ENCODE results near the gene APPL1. TPM values are rescaled to one million over a fixed set of nuclear protein-coding genes. Genes with fewer than 3 reads are reported as not detected.

Gene APPL1
- total RNA-seq, 3 donors from 2014 or later, result 26.3 to 47.0 (median 33.9) TPM

- no peak for DNase-seq
- ATAC-seq, result no peak
- H3K9me3 ChIP-seq, result no peaks in the 10 kb centered on the region
- no peaks in the 10 kb centered on the region for H3K36me3 ChIP-seq (ENCODE audit: low read depth)
- H3K4me1 ChIP-seq (ENCODE audit: low read depth), result no peaks in the 10 kb centered on the region
- H3K4me3 ChIP-seq, result no peak overlapping the region
- TF ChIP-seq CTCF (IDR thresholded peaks at IDR 0.05), result no peak
- intact Hi-C loops (cut with DNase I, micrococcal nuclease), result no loop called here
Observed at GRCh38 chr3:57252404-57252803, 24.9 kb downstream of the APPL1 start.

- H3K4me3 ChIP-seq, result no peak overlapping the region
- ATAC-seq (no peak), DNase-seq (no peak)
- no peaks in the 10 kb centered on the region for H3K9me3 ChIP-seq
- H3K4me1 ChIP-seq (ENCODE audit: low read depth), result no peaks in the 10 kb centered on the region
- intact Hi-C loops (cut with DNase I, micrococcal nuclease), result no loop called here
- TF ChIP-seq CTCF (IDR thresholded peaks at IDR 0.05), result no peak
- H3K36me3 ChIP-seq (ENCODE audit: low read depth), result no peaks in the 10 kb centered on the region
Observed at GRCh38 chr3:57256844-57257243, 29.3 kb downstream of the APPL1 start.

- intact Hi-C loops (cut with DNase I, micrococcal nuclease), result no loop called here
- H3K36me3 ChIP-seq (ENCODE audit: low read depth), result no peaks in the 10 kb centered on the region
- ATAC-seq, result no peak
Observed at GRCh38 chr3:57257678-57258077, 30.1 kb downstream of the APPL1 start.

GRCh38 chr3:57261119-57261518 is 33.6 kb downstream of the APPL1 start:
- intact Hi-C loops (cut with DNase I, micrococcal nuclease), result no loop called here
- H3K4me1 ChIP-seq (ENCODE audit: low read depth), result no peaks in the 10 kb centered on the region
- no peak for TF ChIP-seq CTCF (IDR thresholded peaks at IDR 0.05)
- H3K36me3 ChIP-seq (ENCODE audit: low read depth), result no peaks in the 10 kb centered on the region
- H3K9me3 ChIP-seq, result no peaks in the 10 kb centered on the region
- DNase-seq (no peak), ATAC-seq (no peak)
- no peak overlapping the region for H3K4me3 ChIP-seq

More at GRCh38 chr3:57257678-57258077, 30.1 kb downstream of the APPL1 start:
- DNase-seq, result no peak
- Histone ChIP-seq H3K9me3 (no peaks in the 10 kb centered on the region), H3K4me3 (no peak overlapping the region), H3K4me1 (ENCODE audit: low read depth) (no peaks in the 10 kb centered on the region)
- no peak for TF ChIP-seq CTCF (IDR thresholded peaks at IDR 0.05)

GRCh38 chr3:57261929-57262328 is 34.4 kb downstream of the APPL1 start:
- no peak for TF ChIP-seq CTCF (IDR thresholded peaks at IDR 0.05)
- intact Hi-C loops (cut with DNase I, micrococcal nuclease), result no loop called here
- DNase-seq (no peak), ATAC-seq (no peak)
- Histone ChIP-seq H3K4me3 (no peak overlapping the region), H3K4me1 (ENCODE audit: low read depth) (no peaks in the 10 kb centered on the region), H3K9me3 (no peaks in the 10 kb centered on the region), H3K36me3 (ENCODE audit: low read depth) (no peaks in the 10 kb centered on the region)

- DNase-seq (no peak), ATAC-seq (no peak)
- Histone ChIP-seq H3K4me1 (ENCODE audit: low read depth) (no peaks in the 10 kb centered on the region), H3K9me3 (no peaks in the 10 kb centered on the region), H3K36me3 (ENCODE audit: low read depth) (peaks cover 4% of the 10 kb centered on the region), H3K4me3 (no peak overlapping the region)
- intact Hi-C loops (cut with DNase I, micrococcal nuclease), result no loop called here
- TF ChIP-seq CTCF (IDR thresholded peaks at IDR 0.05), result no peak
Observed at GRCh38 chr3:57268416-57268815, 40.9 kb downstream of the APPL1 start.

All from mucosa of descending colon (tissue), 3 donors.